ENCODE results near the gene RASD1. TPM values are rescaled to one million over a fixed set of nuclear protein-coding genes. Genes with fewer than 3 reads are reported as not detected.

The RASD1 gene
- total RNA-seq, 1 experiment from 2014 or later = 5.7 TPM

GRCh38 chr17:17508646-17509591 lies 12.7 kb upstream of the RASD1 start:
- Histone ChIP-seq H3K4ac (ENCODE audit: low read depth, low read length) (no peak overlapping the region), H3K56ac (ENCODE audit: insufficient read length, low read depth, low read length) (no peak overlapping the region), H2AFZ (ENCODE audit: low read length) (no peak overlapping the region), H4K91ac (ENCODE audit: insufficient read length, low read depth, low read length) (no peak overlapping the region), H3K18ac (ENCODE audit: insufficient read length, low read depth, low read length) (no peak overlapping the region), H2BK120ac (ENCODE audit: low read depth, low read length, poor library complexity, severe bottlenecking) (no peak overlapping the region), H3K9ac (ENCODE audit: extremely low read depth, insufficient read length, low read length) (no peak overlapping the region), H4K5ac (ENCODE audit: insufficient read length, low read depth, low read length) (no peak overlapping the region), H3T11ph (ENCODE audit: low read length) (no peak overlapping the region), H3K23me2 (ENCODE audit: insufficient read length, low read depth, low read length, poor library complexity, severe bottlenecking) (no peaks in the 10 kb centered on the region), H3K79me2 (ENCODE audit: insufficient read depth, low read length) (no peaks in the 10 kb centered on the region), H3K79me1 (ENCODE audit: insufficient read depth, low read depth, low read length, poor library complexity, severe bottlenecking) (no peaks in the 10 kb centered on the region), H2BK15ac (ENCODE audit: low read depth, low read length) (no peak overlapping the region), H2AK5ac (ENCODE audit: insufficient read length, low read length) (no peak overlapping the region), H3K4me2 (ENCODE audit: insufficient read depth, insufficient read length, low read length) (no peak overlapping the region), H3K27ac (ENCODE audit: insufficient read length, low read depth, low read length) (no peak overlapping the region), H2BK12ac (ENCODE audit: insufficient read length, low read depth, low read length) (no peak overlapping the region), H2BK5ac (ENCODE audit: insufficient read length, low read length) (no peak overlapping the region), H3K27me3 (ENCODE audit: insufficient read depth, low read length) (no peaks in the 10 kb centered on the region), H2BK20ac (ENCODE audit: low read depth, low read length, poor library complexity, severe bottlenecking) (no peak overlapping the region), H3K4me1 (ENCODE audit: insufficient read depth, low read length) (no peaks in the 10 kb centered on the region), H3K9me3 (ENCODE audit: control insufficient read depth, low read depth, low read length) (no peaks in the 10 kb centered on the region), H3K14ac (ENCODE audit: insufficient read depth, low read length) (0 out of 2 replicates have a peak overlapping the region, but pooled peaks have one; percentile 20), H4K20me1 (ENCODE audit: control insufficient read depth, insufficient read depth, insufficient read length) (no peaks in the 10 kb centered on the region), H3K23ac (ENCODE audit: insufficient read length, low read depth, low read length) (no peak overlapping the region), H4K8ac (replicated peaks; ENCODE audit: insufficient read length, low read depth, low read length) (no peak overlapping the region)
- Mint-ChIP-seq H3K4me3 (no peak overlapping the region), H3K27me3 (ENCODE audit: low read depth) (no peaks in the 10 kb centered on the region), H3K4me1 (peaks cover 5 to 10% of the 10 kb centered on the region in 2 experiments; a peak in 1 of 4 replicates), H3K36me3 (ENCODE audit: insufficient read depth in 1 of 3, low read depth in 3 of 3) (no peaks in the 10 kb centered on the region; a peak in 1 of 7 replicates), H3K9me3 (no peaks in the 10 kb centered on the region), H3K27ac (peak overlapping the region in 1 of 3 experiments; percentile 55; a peak in 3 of 7 replicates)
- no peak for DNase-seq
- WGBS (ENCODE audit: extremely low coverage, insufficient read length, low lambda C conversion rate) = no CpG with 5 or more reads among the region's 33 CpGs
- TF ChIP-seq, protein P1, sequence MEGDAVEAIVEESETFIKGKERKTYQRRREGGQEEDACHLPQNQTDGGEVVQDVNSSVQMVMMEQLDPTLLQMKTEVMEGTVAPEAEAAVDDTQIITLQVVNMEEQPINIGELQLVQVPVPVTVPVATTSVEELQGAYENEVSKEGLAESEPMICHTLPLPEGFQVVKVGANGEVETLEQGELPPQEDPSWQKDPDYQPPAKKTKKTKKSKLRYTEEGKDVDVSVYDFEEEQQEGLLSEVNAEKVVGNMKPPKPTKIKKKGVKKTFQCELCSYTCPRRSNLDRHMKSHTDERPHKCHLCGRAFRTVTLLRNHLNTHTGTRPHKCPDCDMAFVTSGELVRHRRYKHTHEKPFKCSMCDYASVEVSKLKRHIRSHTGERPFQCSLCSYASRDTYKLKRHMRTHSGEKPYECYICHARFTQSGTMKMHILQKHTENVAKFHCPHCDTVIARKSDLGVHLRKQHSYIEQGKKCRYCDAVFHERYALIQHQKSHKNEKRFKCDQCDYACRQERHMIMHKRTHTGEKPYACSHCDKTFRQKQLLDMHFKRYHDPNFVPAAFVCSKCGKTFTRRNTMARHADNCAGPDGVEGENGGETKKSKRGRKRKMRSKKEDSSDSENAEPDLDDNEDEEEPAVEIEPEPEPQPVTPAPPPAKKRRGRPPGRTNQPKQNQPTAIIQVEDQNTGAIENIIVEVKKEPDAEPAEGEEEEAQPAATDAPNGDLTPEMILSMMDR (conservative IDR thresholded peaks at IDR 0.05) = no peak
